ENCODE measurements around the gene DNAJB1.
A peak's percentile ranks its signal among the peaks of the same experiment; 100 is the strongest.
"Not testable (repeated sequence)": the region's sequence is repeated elsewhere in the genome, so short reads cannot be mapped to it uniquely, and the experiment has no call there.

Gene DNAJB1

GRCh38 chr19:14519860-14520407 is 1.7 kb upstream of the DNAJB1 start:
- no peak for DNase-seq

- DNase-seq, result no peak
These were observed 1.2 kb upstream of the DNAJB1 start for GRCh38 chr19:14519245-14519859.

GRCh38 chr19:14517446-14517839 is 754 bp downstream of the DNAJB1 start:
- DNase-seq, result no peak

GRCh38 chr19:14516746-14517438 is 1.3 kb downstream of the DNAJB1 start:
- DNase-seq, result no peak

- no peak for DNase-seq
These were observed 2.1 kb downstream of the DNAJB1 start for GRCh38 chr19:14516048-14516534.

- DNase-seq, result no peak
These were observed 2.6 kb downstream of the DNAJB1 start for GRCh38 chr19:14515501-14516047.

GRCh38 chr19:14514215-14514863 is 3.9 kb downstream of the DNAJB1 start:
- DNase-seq, result no peak

GRCh38 chr19:14512406-14512961 is 5.7 kb downstream of the DNAJB1 start:
- no peak for DNase-seq

GRCh38 chr19:14511229-14511593 is 7.0 kb downstream of the DNAJB1 start:
- no peak for DNase-seq

- no peak for DNase-seq
These were observed 7.6 kb downstream of the DNAJB1 start for GRCh38 chr19:14510311-14511228.

GRCh38 chr19:14507704-14508542 is 10.3 kb downstream of the DNAJB1 start:
- DNase-seq, result no peak

- DNase-seq, result no peak
These were observed 12.5 kb downstream of the DNAJB1 start for GRCh38 chr19:14505488-14506239.

- DNase-seq, result not testable (repeated sequence)
These were observed 13.6 kb downstream of the DNAJB1 start for GRCh38 chr19:14504575-14504974.

- DNase-seq, result no peak
These were observed 14.9 kb downstream of the DNAJB1 start for GRCh38 chr19:14503285-14503684.

- DNase-seq, result no peak
These were observed 15.7 kb downstream of the DNAJB1 start for GRCh38 chr19:14502334-14503092.

- no peak for DNase-seq
These were observed 20.8 kb downstream of the DNAJB1 start for GRCh38 chr19:14497228-14497921.

- no peak for DNase-seq
These were observed 21.4 kb downstream of the DNAJB1 start for GRCh38 chr19:14496834-14497227.

- DNase-seq, result peak; percentile 86 to 89
These were observed 22.0 kb downstream of the DNAJB1 start, which contains the start of gene GIPC1 for GRCh38 chr19:14496029-14496833. GIPC1 (minus strand) TSS chr19:14496127; CDS start chr19:14482976, 13,151 bp downstream.

Measured in NCI-H1930 (cell line).